ENCODE data around the gene SH3TC1.

SH3TC1 gene

GRCh38 chr4:8198906-8199593 is at the start of gene SH3TC1:
Gene SH3TC1, plus strand, starts transcription at chr4:8199290. Its CDS starts 5,905 bp downstream, at chr4:8205195.
- peak; percentile 70 for DNase-seq

- DNase-seq = no peak
Observed at GRCh38 chr4:8149664-8150063, 49.4 kb upstream of the SH3TC1 start.

- DNase-seq = no peak
Observed at GRCh38 chr4:8150152-8151090, 48.7 kb upstream of the SH3TC1 start.

DNA sequence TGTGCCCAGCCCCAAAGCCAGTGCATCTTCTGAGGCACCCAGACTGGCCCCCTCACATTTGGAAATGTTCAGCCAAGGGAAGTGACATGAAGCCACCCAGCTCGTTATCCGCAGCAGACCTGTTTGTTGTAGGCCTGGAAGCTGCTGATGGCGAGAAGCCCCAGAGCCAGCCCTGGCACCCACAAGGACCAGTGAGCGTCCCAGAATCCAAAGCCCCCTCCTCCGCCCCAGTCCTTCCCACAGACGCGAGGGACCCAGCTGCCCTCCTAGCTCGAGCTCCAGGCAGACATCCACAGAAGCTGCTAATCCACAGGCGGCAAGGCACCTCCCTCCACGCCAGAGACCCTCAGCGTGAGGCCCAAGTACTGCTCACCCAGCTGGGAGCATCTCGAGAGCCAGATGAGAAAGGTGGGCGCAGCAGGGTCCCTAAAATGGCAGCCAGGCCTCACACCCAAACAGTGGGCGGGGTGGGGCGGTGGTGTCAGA is 47.9 kb upstream of the SH3TC1 start:
- DNase-seq = no peak

DNA sequence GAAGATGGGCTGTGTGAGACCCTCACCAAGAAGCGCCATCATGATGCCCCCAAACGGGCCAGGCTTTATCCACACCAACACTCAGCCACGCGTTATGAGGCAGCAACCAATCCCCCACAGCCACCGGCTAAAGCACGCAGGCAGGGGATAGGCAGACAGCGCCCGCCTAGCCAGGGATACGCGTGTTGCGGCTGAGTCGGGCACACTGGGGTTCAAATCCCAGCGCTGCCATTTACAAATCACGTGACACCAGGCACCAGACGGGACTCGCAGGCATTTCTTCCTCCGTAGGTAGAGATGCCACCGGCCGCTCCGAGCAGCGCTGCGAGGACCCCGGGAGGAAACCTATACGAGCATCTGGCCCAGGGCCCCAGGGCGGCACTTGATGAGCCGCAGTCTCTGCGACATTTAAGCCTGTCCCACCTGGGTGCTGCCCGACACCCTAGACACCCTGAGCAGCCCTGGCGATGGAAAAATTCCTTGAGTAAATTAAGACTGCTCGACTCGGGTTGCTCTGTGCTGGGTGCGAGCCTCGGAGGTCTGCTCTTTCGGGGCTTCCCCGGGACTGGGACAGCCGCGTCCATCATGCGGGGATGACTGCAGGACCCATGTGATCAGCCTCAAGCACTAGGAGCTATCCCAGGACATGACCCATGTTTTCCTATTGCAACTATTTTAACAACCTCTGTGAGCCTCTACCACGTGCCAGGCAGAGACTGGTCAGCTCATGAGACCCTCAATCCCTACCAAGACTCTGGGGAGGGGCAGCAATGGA is 46.8 kb upstream of the SH3TC1 start:
- DNase-seq = no peak

- DNase-seq = no peak
Observed at GRCh38 chr4:8152865-8153257, 46.2 kb upstream of the SH3TC1 start.

DNA sequence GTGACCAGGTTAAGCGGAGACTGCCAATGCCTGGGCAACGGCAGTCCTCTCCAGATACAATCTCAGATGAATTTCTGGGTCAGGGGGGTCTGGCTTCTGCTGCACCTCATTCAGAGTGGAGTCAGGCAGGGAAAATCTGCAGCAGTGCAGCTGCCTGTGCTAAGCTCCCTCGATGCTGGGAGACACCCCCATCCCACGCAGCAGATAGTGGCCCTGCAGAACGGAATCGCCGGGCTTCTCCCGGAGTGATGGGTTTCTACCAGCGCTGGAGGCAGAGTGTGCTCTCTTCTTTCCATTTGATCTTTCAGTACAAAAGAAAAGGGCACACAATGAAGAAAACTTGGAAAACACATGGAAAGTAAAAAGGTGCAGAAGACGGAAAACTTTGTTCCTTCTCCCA is 45.6 kb upstream of the SH3TC1 start:
- DNase-seq = no peak

GRCh38 chr4:8155048-8155447 is 44.0 kb upstream of the SH3TC1 start:
- no peak for DNase-seq

DNA sequence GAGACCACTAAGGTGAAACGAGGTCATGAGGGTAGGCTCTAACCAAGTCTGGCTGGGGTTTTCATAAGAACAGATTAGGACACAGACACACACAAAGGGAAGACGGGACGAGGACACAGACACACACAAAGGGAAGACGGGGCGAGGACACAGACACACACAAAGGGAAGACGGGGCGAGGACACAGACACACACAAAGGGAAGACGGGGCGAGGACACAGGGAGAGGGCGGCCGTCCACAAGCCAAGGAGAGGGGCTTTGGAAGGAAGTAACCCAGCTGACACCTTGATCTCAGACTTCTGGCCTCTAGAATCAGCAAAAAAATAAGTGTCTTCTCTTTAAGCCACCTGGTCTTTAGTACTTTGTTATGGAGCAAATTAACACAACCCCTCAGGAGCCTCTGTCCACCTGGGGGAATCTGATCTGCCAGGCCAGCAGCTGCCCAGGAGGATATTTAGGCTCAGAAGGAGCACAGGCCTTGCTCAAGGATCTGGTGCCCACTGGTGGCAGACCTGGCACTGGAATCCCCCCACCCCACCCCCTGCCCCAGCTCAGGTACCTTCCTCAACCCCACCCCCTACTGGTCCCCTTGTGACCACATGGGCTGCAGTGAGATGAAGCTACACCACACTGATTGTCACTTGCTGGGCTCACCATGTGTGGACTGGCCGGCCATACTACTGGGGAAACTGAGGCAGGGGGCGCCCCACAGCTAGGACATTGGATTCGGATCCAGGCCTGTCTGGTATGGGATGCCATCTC is 43.2 kb upstream of the SH3TC1 start:
- no peak for DNase-seq

- no peak for DNase-seq
Observed at GRCh38 chr4:8156617-8157016, 42.5 kb upstream of the SH3TC1 start.

- peak; percentile 65 for DNase-seq
Observed at GRCh38 chr4:8157496-8157895, 41.6 kb upstream of the SH3TC1 start.

- DNase-seq = peak; percentile 50
Observed at GRCh38 chr4:8157944-8158709, 41.0 kb upstream of the SH3TC1 start.

GRCh38 chr4:8158710-8159536 is 40.2 kb upstream of the SH3TC1 start, which contains the start of gene ABLIM2:
Gene ABLIM2, minus strand, starts transcription at chr4:8158813. Its CDS starts 124 bp downstream, at chr4:8158689.
- peak; percentile 97 for DNase-seq

GRCh38 chr4:8159537-8160232 is 39.4 kb upstream of the SH3TC1 start:
- peak; percentile 44 for DNase-seq

DNA sequence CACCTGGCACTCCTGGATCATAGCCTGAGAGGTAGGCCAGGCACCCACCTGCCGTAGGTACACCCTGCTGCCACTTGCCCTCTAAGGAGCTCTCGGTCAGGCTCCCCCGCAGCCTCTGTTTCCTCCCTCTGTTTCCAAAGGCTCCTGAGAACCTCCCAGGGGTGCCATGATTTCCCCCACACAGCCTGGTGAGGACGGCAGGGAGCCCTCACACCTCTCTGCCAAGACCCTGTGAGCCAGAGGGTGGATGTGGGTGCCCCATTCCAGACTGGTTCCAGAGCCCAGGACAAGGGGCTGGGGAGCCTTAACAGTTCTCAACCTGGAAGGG is 38.9 kb upstream of the SH3TC1 start:
- no peak for DNase-seq

DNA sequence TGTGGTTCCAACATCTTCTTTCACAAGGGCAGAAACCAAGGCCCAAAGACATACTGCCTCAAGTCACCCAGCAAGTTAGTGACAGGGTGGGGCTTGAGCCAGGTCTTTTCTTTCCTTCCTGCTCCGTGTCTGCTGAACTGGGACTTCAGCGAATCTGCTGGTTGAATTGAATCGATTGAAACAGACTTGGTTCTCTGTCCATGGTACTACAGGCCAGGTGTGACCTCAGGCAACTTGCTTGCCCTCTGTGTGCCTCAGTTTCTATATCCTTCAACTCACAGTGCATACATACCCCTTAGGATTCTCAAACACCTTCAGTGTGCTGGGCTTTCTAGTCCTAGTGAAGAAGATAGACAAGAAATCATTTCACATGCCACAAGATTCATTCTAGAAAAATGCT is 38.5 kb upstream of the SH3TC1 start:
- no peak for DNase-seq

DNA sequence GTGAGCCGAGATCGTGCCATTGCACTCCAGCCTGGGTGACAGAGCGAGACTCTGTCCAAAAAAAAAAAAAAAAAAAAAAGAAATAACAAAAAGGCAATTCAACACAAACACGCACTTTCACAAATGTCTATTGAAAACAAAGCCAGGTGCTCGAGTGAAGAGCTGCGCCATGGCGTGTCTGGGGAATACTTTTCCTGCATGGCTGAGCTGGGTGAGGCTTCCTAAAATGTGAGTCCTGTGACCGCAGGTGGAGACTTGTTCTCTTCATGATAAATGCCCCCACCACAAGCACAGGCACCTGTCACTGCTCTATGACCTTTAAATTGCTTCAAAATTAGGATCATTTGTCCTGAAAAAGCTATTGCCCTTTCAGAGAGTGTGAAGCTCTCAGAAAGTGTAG is 36.5 kb upstream of the SH3TC1 start:
- DNase-seq = peak; percentile 20

DNA sequence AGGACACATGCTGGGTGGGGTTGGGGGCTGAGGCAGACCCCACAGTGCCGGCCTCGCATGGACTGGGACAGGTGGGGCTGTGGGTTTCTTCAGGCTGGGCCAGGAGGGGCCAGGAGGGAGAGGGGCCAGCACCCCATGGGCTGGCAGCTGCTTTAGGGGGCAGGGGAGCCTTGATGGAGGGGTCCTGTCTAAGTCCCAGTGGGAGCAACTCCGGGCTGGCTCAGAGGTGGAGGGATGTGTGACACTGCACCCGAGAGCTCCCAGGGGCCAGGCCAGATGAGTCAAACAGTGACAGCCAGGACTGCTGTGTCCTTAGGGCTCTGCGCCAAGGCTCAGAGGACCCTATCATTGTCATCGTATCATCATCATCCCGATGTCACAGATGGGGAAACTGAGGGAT is 36.1 kb upstream of the SH3TC1 start:
- no peak for DNase-seq

DNA sequence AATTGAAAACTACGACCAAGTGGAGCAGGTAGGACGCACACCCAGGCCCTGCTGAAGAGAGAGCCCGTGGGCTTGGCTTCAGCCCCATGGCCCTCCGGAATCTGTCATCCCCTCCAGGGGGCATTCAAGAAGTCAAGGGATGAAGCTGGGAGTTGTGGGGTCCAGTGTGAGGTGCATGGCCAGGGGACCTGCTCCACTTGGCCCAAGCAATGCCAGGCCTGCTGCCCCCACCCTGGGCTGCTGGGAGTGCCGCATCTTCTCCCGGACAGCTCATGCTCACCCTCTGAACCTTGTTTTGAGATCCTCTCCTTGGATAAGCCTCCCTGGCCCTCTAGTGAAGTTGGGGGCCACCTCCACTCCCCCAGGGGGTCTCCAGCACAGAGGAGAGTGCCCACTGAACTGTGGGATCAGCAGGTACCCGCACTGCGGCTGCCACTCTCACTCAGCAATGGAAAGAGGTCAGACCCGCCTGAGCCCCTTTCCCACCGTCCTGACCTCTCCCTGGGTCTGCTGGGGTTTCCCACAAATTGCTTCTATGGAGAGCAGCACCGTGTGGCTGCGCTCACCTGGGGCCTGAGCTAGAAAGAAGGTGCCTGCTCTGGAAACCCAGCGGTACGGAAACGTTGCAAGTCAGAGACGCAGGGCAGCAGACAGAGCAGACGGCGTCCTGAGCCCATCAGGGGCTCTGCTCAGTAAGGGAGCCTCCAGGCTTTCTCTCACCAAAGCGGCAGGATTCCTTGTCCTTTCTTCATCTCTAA is 35.5 kb upstream of the SH3TC1 start:
- DNase-seq = no peak
